ENCODE measurements around the gene LMX1B. TPM values are rescaled to one million over a fixed set of nuclear protein-coding genes. Genes with fewer than 3 reads are reported as not detected.

LMX1B gene
- total RNA-seq, 1 donor from 2014 or later, result 0.71 TPM

Other genes with a start within 250 kb of the LMX1B start
- gene ZBTB43, start 191.1 kb downstream of the LMX1B start, total RNA-seq, result 12.7 TPM
- 12.3 TPM for gene ZBTB34, start 246.7 kb downstream of the LMX1B start, total RNA-seq

Data from sciatic nerve (tissue), 1 donor.